HL-60 (cell line): ENCODE results near the gene NDUFS5.

Experiments used
- GABPA ChIP-seq: IDR thresholded peaks from 2 replicates; pipeline ENCODE4 v1.6.1; 2012; ENCODE audit warnings: low read depth
- POLR2AphosphoS5 ChIP-seq: IDR thresholded peaks from 2 replicates; pipeline ENCODE4 v1.6.1; 2012; ENCODE audit warnings: low read depth
- TF ChIP-seq, protein P1 (sequence below): IDR thresholded peaks from one replicate; pipeline ENCODE4 v1.5.1; 2011; ENCODE audit warnings: low read length, control low read depth, inconsistent platforms; ENCODE audit not compliant: insufficient read depth
- TF ChIP-seq, protein P2 (sequence below): IDR thresholded peaks from 2 replicates; pipeline ENCODE4 v1.6.1; 2012; ENCODE audit warnings: low read depth; ENCODE audit not compliant: insufficient replicate concordance

DNA sequence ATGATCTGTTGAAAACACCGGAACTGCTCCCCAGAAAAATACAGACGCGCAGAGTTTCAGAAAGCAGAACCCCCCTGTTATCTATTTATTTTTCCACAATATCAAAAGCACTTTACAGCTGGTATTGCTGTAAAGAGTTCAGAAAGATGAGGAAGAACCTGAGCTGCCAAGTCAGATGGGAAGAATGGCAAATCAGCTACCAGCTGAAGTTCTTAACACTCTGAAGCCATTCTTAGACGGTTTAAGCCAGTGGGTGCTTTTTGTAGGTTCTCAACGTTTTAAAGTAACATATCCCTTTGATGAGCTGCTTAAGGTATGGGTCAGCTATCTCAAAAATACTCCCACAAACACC lies 35.8 kb upstream of the NDUFS5 start:
- TF ChIP-seq POLR2AphosphoS5, result no peak
- TF ChIP-seq, protein P1, sequence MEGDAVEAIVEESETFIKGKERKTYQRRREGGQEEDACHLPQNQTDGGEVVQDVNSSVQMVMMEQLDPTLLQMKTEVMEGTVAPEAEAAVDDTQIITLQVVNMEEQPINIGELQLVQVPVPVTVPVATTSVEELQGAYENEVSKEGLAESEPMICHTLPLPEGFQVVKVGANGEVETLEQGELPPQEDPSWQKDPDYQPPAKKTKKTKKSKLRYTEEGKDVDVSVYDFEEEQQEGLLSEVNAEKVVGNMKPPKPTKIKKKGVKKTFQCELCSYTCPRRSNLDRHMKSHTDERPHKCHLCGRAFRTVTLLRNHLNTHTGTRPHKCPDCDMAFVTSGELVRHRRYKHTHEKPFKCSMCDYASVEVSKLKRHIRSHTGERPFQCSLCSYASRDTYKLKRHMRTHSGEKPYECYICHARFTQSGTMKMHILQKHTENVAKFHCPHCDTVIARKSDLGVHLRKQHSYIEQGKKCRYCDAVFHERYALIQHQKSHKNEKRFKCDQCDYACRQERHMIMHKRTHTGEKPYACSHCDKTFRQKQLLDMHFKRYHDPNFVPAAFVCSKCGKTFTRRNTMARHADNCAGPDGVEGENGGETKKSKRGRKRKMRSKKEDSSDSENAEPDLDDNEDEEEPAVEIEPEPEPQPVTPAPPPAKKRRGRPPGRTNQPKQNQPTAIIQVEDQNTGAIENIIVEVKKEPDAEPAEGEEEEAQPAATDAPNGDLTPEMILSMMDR, result no peak
- TF ChIP-seq, protein P2, sequence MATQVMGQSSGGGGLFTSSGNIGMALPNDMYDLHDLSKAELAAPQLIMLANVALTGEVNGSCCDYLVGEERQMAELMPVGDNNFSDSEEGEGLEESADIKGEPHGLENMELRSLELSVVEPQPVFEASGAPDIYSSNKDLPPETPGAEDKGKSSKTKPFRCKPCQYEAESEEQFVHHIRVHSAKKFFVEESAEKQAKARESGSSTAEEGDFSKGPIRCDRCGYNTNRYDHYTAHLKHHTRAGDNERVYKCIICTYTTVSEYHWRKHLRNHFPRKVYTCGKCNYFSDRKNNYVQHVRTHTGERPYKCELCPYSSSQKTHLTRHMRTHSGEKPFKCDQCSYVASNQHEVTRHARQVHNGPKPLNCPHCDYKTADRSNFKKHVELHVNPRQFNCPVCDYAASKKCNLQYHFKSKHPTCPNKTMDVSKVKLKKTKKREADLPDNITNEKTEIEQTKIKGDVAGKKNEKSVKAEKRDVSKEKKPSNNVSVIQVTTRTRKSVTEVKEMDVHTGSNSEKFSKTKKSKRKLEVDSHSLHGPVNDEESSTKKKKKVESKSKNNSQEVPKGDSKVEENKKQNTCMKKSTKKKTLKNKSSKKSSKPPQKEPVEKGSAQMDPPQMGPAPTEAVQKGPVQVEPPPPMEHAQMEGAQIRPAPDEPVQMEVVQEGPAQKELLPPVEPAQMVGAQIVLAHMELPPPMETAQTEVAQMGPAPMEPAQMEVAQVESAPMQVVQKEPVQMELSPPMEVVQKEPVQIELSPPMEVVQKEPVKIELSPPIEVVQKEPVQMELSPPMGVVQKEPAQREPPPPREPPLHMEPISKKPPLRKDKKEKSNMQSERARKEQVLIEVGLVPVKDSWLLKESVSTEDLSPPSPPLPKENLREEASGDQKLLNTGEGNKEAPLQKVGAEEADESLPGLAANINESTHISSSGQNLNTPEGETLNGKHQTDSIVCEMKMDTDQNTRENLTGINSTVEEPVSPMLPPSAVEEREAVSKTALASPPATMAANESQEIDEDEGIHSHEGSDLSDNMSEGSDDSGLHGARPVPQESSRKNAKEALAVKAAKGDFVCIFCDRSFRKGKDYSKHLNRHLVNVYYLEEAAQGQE, result no peak
- TF ChIP-seq GABPA, result no peak
